IMR-90 (cell line): ENCODE measurements around the gene NUBPL. TPM values are rescaled to one million over a fixed set of nuclear protein-coding genes. Genes with fewer than 3 reads are reported as not detected.

Source experiments
- ATAC-seq: fragments of 200-7000 bp; cut with Tn5 transposase; 2 replicates; pipeline ENCODE4 v1.9.1; 2020; ENCODE audit warnings: low read depth, mild to moderate bottlenecking, moderate library complexity
- BruUV-seq: library from RNA; stranded (reverse); fragments of 400-500 nt; replicated peaks from 2 replicates; lab custom pipeline; 2021; lab: Mats Ljungman, UMichigan
- CTCF ChIA-PET: fragments of 300-600 bp; formaldehyde crosslinking; extraction: SDS; loops from one replicate; lab custom pipeline; 2021; ENCODE audit warnings: antibody characterized with exemption; lab: Yijun Ruan, JAX
- POLR2A ChIA-PET: fragments of 300-600 bp; sonication (Branson Sonifier 250); formaldehyde crosslinking; loops from one replicate; lab custom pipeline; 2022; ENCODE audit warnings: antibody characterized with exemption; ENCODE audit not compliant: unreplicated experiment; lab: Charles Lee
- DNase-seq: peaks from one replicate; pipeline ENCODE4 v3.0.0; 2013
- H2AFZ ChIP-seq: replicated peaks from 2 replicates; pipeline ENCODE3; 2013; ENCODE audit warnings: low read length, mild to moderate bottlenecking; ENCODE audit not compliant: poor library complexity
- H2AK5ac ChIP-seq: 2 replicates; pipeline ENCODE4 v1.6.1; 2013; ENCODE audit warnings: low read depth, low read length, inconsistent platforms
- H2AK9ac ChIP-seq: replicated peaks from 2 replicates; pipeline ENCODE3; 2013; ENCODE audit warnings: mild to moderate bottlenecking, low read depth, low read length, moderate library complexity; ENCODE audit not compliant: poor library complexity
- H2BK120ac ChIP-seq: 2 replicates; pipeline ENCODE4 v1.6.1; 2013; ENCODE audit warnings: low read depth, low read length, inconsistent platforms
- H2BK15ac ChIP-seq: 3 replicates; pipeline ENCODE4 v1.6.1; 2013; ENCODE audit warnings: low read depth, low read length, inconsistent platforms
- H2BK20ac ChIP-seq: 2 replicates; pipeline ENCODE4 v1.6.1; 2013; ENCODE audit warnings: low read depth, mild to moderate bottlenecking, inconsistent platforms, low read length, moderate library complexity
- H2BK5ac ChIP-seq: 2 replicates; pipeline ENCODE4 v1.6.1; 2013; ENCODE audit warnings: mild to moderate bottlenecking, low read depth, low read length, inconsistent platforms; ENCODE audit not compliant: poor library complexity, severe bottlenecking
- H3K14ac ChIP-seq: replicated peaks from 2 replicates; pipeline ENCODE4 v1.6.1; 2013; ENCODE audit warnings: low read depth, low read length, inconsistent platforms
- H3K18ac ChIP-seq: 2 replicates; pipeline ENCODE4 v1.6.1; 2013; ENCODE audit warnings: low read depth, low read length, control low read depth
- H3K23ac ChIP-seq: 2 replicates; pipeline ENCODE4 v1.6.1; 2013; ENCODE audit warnings: low read depth, low read length, inconsistent platforms
- H3K27ac ChIP-seq: 2 replicates; pipeline ENCODE4 v1.5.1; 2013; ENCODE audit warnings: mild to moderate bottlenecking, control low read depth, low read length; ENCODE audit not compliant: insufficient read depth
- H3K27me3 ChIP-seq: 2 replicates; pipeline ENCODE4 v1.6.1; 2013; ENCODE audit warnings: low read length; ENCODE audit not compliant: control insufficient read depth, insufficient read depth
- H3K36me3 ChIP-seq: 2 replicates; pipeline ENCODE4 v1.6.1; 2013; ENCODE audit warnings: low read length, mixed read lengths; ENCODE audit not compliant: control insufficient read depth, insufficient read depth
- H3K4ac ChIP-seq: 2 replicates; pipeline ENCODE4 v1.6.1; 2013; ENCODE audit warnings: low read depth, low read length, inconsistent platforms
- H3K4me1 ChIP-seq: 2 replicates; pipeline ENCODE4 v1.6.1; 2013; ENCODE audit warnings: low read length, mixed read lengths; ENCODE audit not compliant: control insufficient read depth, insufficient read depth
- H3K4me2 ChIP-seq: 2 replicates; pipeline ENCODE4 v1.6.1; 2013; ENCODE audit warnings: low read depth, mild to moderate bottlenecking, control low read depth, low read length, moderate library complexity
- H3K4me3 ChIP-seq: 2 replicates; pipeline ENCODE4 v1.5.1; 2013; ENCODE audit warnings: low read depth, mild to moderate bottlenecking, control low read depth, low read length, moderate library complexity; ENCODE audit not compliant: insufficient read depth
- H3K56ac ChIP-seq: 2 replicates; pipeline ENCODE4 v1.6.1; 2013; ENCODE audit warnings: low read length, inconsistent platforms; ENCODE audit not compliant: insufficient read depth; ENCODE audit errors: extremely low read depth
- H3K79me1 ChIP-seq, 2 experiments: 2 replicates each; pipeline ENCODE4 v1.6.1; 2013; ENCODE audit warnings: low read length in 2 of 2, inconsistent platforms in 1 of 2, low read depth in 1 of 2
- H3K9ac ChIP-seq: 2 replicates; pipeline ENCODE4 v1.6.1; 2013; ENCODE audit warnings: low read depth, low read length, control low read depth
- H3K9me1 ChIP-seq: 2 replicates; pipeline ENCODE4 v1.6.1; 2013; ENCODE audit warnings: low read length, inconsistent platforms; ENCODE audit not compliant: insufficient read depth
- H3K9me3 ChIP-seq: 2 replicates; pipeline ENCODE4 v1.6.1; 2013; ENCODE audit warnings: low read length; ENCODE audit not compliant: control insufficient read depth, insufficient read depth
- H4K20me1 ChIP-seq: 2 replicates; pipeline ENCODE4 v1.6.1; 2013; ENCODE audit warnings: low read length, inconsistent platforms; ENCODE audit not compliant: insufficient read depth
- H4K5ac ChIP-seq: 2 replicates; pipeline ENCODE4 v1.6.1; 2013; ENCODE audit warnings: mild to moderate bottlenecking, low read depth, low read length, control low read depth
- H4K8ac ChIP-seq, 2 experiments: 2 replicates each; pipeline ENCODE4 v1.6.1; 2013; ENCODE audit warnings: low read depth in 2 of 2, low read length in 2 of 2, control low read depth in 1 of 2, inconsistent platforms in 1 of 2
- H4K91ac ChIP-seq: 2 replicates; pipeline ENCODE4 v1.6.1; 2013; ENCODE audit warnings: low read depth, low read length, inconsistent platforms; ENCODE audit not compliant: insufficient read depth
- BHLHE40 ChIP-seq: fragments of 150-350 bp; IDR thresholded peaks from 2 replicates; pipeline ENCODE4 v1.6.1; 2016; ENCODE audit warnings: mild to moderate bottlenecking, low read depth, low read length
- CEBPB ChIP-seq: IDR thresholded peaks from 2 replicates; pipeline ENCODE4 v1.6.1; 2012; ENCODE audit warnings: low read depth, low read length, improper control_type of control experiment
- CHD1 ChIP-seq: IDR thresholded peaks from 2 replicates; pipeline ENCODE4 v1.6.1; 2012; ENCODE audit warnings: low read depth, low read length, improper control_type of control experiment
- FOS ChIP-seq: fragments of 150-350 bp; IDR thresholded peaks from 2 replicates; pipeline ENCODE4 v1.6.1; 2016; ENCODE audit warnings: low read depth, low read length
- MAFK ChIP-seq: IDR thresholded peaks from 2 replicates; pipeline ENCODE4 v1.6.1; 2012; ENCODE audit warnings: low read depth, low read length, improper control_type of control experiment
- MAZ ChIP-seq: IDR thresholded peaks from 2 replicates; pipeline ENCODE4 v1.6.1; 2012; ENCODE audit warnings: low read depth, mild to moderate bottlenecking, low read length, improper control_type of control experiment, moderate library complexity, borderline replicate concordance
- MXI1 ChIP-seq: IDR thresholded peaks from 2 replicates; pipeline ENCODE4 v1.6.1; 2012; ENCODE audit warnings: low read depth, mild to moderate bottlenecking, low read length, moderate library complexity, borderline replicate concordance
- NFE2L2 ChIP-seq: fragments of 150-350 bp; IDR thresholded peaks from 2 replicates; pipeline ENCODE4 v1.6.1; 2016; ENCODE audit warnings: low read depth, mild to moderate bottlenecking, low read length
- POLR2A ChIP-seq: IDR thresholded peaks from 2 replicates; pipeline ENCODE4 v1.6.1; 2012; ENCODE audit warnings: mild to moderate bottlenecking, low read depth, low read length
- RAD21 ChIP-seq: IDR thresholded peaks from 2 replicates; pipeline ENCODE4 v1.6.1; 2012; ENCODE audit warnings: low read length, improper control_type of control experiment
- RCOR1 ChIP-seq: IDR thresholded peaks from 2 replicates; pipeline ENCODE4 v1.6.1; 2012; ENCODE audit warnings: mild to moderate bottlenecking, low read length, improper control_type of control experiment; ENCODE audit not compliant: insufficient replicate concordance
- RFX5 ChIP-seq: IDR thresholded peaks from 2 replicates; pipeline ENCODE4 v1.8.0; 2012; ENCODE audit warnings: low read depth, mild to moderate bottlenecking, low read length, moderate library complexity
- SMC3 ChIP-seq: fragments of 150-350 bp; IDR thresholded peaks from 2 replicates; pipeline ENCODE4 v1.6.1; 2016; ENCODE audit warnings: low read depth, mild to moderate bottlenecking, antibody characterized with exemption, low read length, moderate library complexity
- WGBS, 2 experiments: methylation state at CpG; one replicate each; pipeline versions ENCODE4 v1.1.5 to v1.1.7; 2013; ENCODE audit warnings: missing lambda C conversion rate in 2 of 2; ENCODE audit not compliant: insufficient read length in 1 of 2; ENCODE audit errors: extremely low coverage in 2 of 2; 5-methylcytosine and 5-hydroxymethylcytosine counted together
- dilution Hi-C: fragments of 300-500 bp; cut with HindIII; formaldehyde crosslinking; loops from one replicate; pipeline ENCODE4 v1.14.3; 2018; ENCODE audit warnings: low sequenced_read_pairs; ENCODE audit not compliant: unreplicated experiment
- in situ Hi-C: fragments of 300-500 bp; cut with MboI; formaldehyde crosslinking; loops from 3 replicates; pipeline ENCODE4 v1.14.3; 2019; ENCODE audit warnings: low sequenced_read_pairs, inconsistent platforms, mixed read lengths
- intact Hi-C: fragments of 100-400 bp; cut with micrococcal nuclease; formaldehyde crosslinking; loops from 2 replicates; pipeline ENCODE4 v1.10.0; 2022
- polyA plus RNA-seq, 3 experiments: library from polyadenylated mRNA; depleted of rRNA; stranded (reverse); fragments of >200 nt; gene quantifications; 2 replicates each; pipeline ENCODE4 v1.2.3, GENCODE V29; 2012; ENCODE audit warnings: low replicate concordance in 1 of 3
- total RNA-seq: library from RNA; depleted of rRNA; stranded (reverse); fragments of >200 nt; gene quantifications from 2 replicates; pipeline ENCODE4 v1.2.3, GENCODE V29; 2012
- TF ChIP-seq, protein P1 (sequence below): fragments of 150-350 bp; IDR thresholded peaks from 2 replicates; pipeline ENCODE4 v1.6.1; 2017; ENCODE audit warnings: mild to moderate bottlenecking, antibody characterized with exemption, low read length, low read depth
- TF ChIP-seq, protein P2 (sequence below): fragments of 150-350 bp; IDR thresholded peaks from 2 replicates; pipeline ENCODE4 v1.6.1; 2016; ENCODE audit warnings: low read depth, mild to moderate bottlenecking, low read length, moderate library complexity, borderline replicate concordance
- TF ChIP-seq, protein P3 (sequence below): conservative IDR thresholded peaks from 2 replicates; pipeline ENCODE4 v1.5.1; 2012; ENCODE audit warnings: mild to moderate bottlenecking, low read depth, low read length, improper control_type of control experiment

The NUBPL gene
- total and polyA plus RNA-seq, 2 of the 4 experiments (the other 2 are of a cell fraction): 5.4 to 11.5 TPM

DNA sequence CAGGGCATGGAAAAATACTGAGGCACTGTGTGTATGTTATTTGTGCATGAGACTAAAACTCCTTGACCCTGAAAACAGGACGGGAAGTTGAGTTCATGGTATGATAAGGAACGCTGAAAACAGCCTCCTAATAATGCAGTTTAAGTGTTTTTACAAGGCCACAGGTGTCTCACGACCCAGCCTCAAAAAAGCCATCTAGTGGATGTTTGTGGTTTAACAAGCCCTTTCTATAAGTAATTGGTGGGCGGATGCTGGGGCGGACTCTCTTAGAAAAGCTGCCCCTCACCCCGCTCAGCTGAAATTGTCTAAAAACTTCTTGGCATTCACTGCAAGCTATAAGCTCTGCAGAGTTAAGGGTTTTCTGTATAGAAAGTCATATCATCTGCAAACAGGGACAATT lies 184.5 kb downstream of the NUBPL start:
- 75% methylated on average over 2 of the region's 6 CpGs; no CpG with 5 or more reads in 1 of the 2 experiments for WGBS, 2 experiments
- no peak overlapping the region for H4K91ac ChIP-seq
- no peaks in the 10 kb centered on the region for H3K9me1 ChIP-seq
- H3K4me3 ChIP-seq: no peak overlapping the region
- no peak for ATAC-seq
- no peak overlapping the region for H2AK5ac ChIP-seq
- no peak overlapping the region for H3K9ac ChIP-seq
- DNase-seq: no peak
- H3K18ac ChIP-seq: no peak overlapping the region
- no peak overlapping the region for H3K27ac ChIP-seq
- H2AFZ ChIP-seq: no peak overlapping the region
- TF ChIP-seq SMC3 (no peak), RCOR1 (no peak), MAZ (no peak), NFE2L2 (no peak), FOS (no peak), CEBPB (no peak), RFX5 (no peak), CHD1 (no peak), MAFK (no peak), BHLHE40 (no peak), MXI1 (no peak), POLR2A (no peak), RAD21 (no peak)
- TF ChIP-seq, protein P1, sequence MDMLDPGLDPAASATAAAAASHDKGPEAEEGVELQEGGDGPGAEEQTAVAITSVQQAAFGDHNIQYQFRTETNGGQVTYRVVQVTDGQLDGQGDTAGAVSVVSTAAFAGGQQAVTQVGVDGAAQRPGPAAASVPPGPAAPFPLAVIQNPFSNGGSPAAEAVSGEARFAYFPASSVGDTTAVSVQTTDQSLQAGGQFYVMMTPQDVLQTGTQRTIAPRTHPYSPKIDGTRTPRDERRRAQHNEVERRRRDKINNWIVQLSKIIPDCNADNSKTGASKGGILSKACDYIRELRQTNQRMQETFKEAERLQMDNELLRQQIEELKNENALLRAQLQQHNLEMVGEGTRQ: no peak
- TF ChIP-seq, protein P2, sequence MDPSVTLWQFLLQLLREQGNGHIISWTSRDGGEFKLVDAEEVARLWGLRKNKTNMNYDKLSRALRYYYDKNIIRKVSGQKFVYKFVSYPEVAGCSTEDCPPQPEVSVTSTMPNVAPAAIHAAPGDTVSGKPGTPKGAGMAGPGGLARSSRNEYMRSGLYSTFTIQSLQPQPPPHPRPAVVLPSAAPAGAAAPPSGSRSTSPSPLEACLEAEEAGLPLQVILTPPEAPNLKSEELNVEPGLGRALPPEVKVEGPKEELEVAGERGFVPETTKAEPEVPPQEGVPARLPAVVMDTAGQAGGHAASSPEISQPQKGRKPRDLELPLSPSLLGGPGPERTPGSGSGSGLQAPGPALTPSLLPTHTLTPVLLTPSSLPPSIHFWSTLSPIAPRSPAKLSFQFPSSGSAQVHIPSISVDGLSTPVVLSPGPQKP: no peak
- TF ChIP-seq, protein P3, sequence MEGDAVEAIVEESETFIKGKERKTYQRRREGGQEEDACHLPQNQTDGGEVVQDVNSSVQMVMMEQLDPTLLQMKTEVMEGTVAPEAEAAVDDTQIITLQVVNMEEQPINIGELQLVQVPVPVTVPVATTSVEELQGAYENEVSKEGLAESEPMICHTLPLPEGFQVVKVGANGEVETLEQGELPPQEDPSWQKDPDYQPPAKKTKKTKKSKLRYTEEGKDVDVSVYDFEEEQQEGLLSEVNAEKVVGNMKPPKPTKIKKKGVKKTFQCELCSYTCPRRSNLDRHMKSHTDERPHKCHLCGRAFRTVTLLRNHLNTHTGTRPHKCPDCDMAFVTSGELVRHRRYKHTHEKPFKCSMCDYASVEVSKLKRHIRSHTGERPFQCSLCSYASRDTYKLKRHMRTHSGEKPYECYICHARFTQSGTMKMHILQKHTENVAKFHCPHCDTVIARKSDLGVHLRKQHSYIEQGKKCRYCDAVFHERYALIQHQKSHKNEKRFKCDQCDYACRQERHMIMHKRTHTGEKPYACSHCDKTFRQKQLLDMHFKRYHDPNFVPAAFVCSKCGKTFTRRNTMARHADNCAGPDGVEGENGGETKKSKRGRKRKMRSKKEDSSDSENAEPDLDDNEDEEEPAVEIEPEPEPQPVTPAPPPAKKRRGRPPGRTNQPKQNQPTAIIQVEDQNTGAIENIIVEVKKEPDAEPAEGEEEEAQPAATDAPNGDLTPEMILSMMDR: no peak
- dilution Hi-C loops (no loop called here), intact Hi-C loops (no loop called here), in situ Hi-C loops (no loop called here)
- ChIA-PET CTCF (no interaction called here), POLR2A (no interaction called here)
- no peak overlapping the region for H3K23ac ChIP-seq
- no peaks in the 10 kb centered on the region for H3K27me3 ChIP-seq
- H3K56ac ChIP-seq: no peak overlapping the region
- no peak overlapping the region for H2BK20ac ChIP-seq
- H3K4ac ChIP-seq: no peak overlapping the region
- H4K5ac ChIP-seq: no peak overlapping the region
- H2BK120ac ChIP-seq: no peak overlapping the region
- H3K14ac ChIP-seq: no peak overlapping the region
- no peaks in the 10 kb centered on the region for H3K36me3 ChIP-seq
- no peak overlapping the region for H2AK9ac ChIP-seq
- no TSS peak for BruUV-seq
- H2BK15ac ChIP-seq: no peak overlapping the region
- no peak overlapping the region for H3K4me2 ChIP-seq
- H2BK5ac ChIP-seq: no peak overlapping the region
- H4K8ac ChIP-seq: no peak overlapping the region
- H4K20me1 ChIP-seq: no peaks in the 10 kb centered on the region
- no peaks in the 10 kb centered on the region for H3K79me1 ChIP-seq
- H3K9me3 ChIP-seq: no peaks in the 10 kb centered on the region; the same call in 1 of the 2 replicates
- no peaks in the 10 kb centered on the region for H3K4me1 ChIP-seq
